Measurements from ENCODE around the gene MTRR. TPM values are rescaled to one million over a fixed set of nuclear protein-coding genes. Genes with fewer than 3 reads are reported as not detected.

The MTRR gene
- polyA plus RNA-seq, 1 of the 3 experiments (the other 2 are of a cell fraction) = 18.4 TPM

DNA sequence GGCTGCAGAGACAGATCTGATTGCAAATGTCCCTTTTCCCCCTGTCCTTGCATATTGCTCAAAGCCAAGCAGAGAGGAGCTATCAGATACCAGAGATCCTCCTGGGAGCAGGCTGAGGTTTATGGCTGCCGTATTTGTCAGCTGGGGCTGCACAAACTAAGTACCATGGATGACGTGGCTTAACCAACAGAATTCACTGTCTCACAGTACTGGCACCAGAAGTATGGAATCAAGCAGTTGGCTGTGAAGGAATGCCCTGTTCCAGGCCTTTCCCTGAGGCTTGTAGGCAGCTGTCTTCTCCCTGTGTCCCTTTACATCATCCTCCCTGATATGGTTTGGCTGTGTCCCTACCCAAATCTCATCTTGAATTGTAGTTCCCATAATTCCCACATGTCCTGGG, 20.7 kb upstream of the MTRR start:
- no peak for DNase-seq
- H2AFZ ChIP-seq (ENCODE audit: low read depth) = no peak overlapping the region
- H3K9ac ChIP-seq = no peak overlapping the region
- H3K79me2 ChIP-seq (ENCODE audit: insufficient read depth) = no peaks in the 10 kb centered on the region
- H3K9me3 ChIP-seq = no peaks in the 10 kb centered on the region
- 71% methylated on average over 2 of the region's 2 CpGs for WGBS (ENCODE audit: low lambda C conversion rate)
- no peak overlapping the region for H3K4me2 ChIP-seq
- no peaks in the 10 kb centered on the region for H4K20me1 ChIP-seq (ENCODE audit: insufficient read depth)
- ChIA-PET POLR2A (no interaction called here), CTCF (interaction anchor here (1.2 to 5.5 kb wide), 2 partner anchors 9 to 21 kb away, joined by 3 to 24 read pairs; no protein-coding TSS in a partner anchor)
- no peaks in the 10 kb centered on the region for H3K9me2 ChIP-seq
- H3K4me3 ChIP-seq (ENCODE audit: low read depth in 2 of 2, low read length in 1 of 2) = no peak overlapping the region
- no peak overlapping the region for H3K27ac ChIP-seq (ENCODE audit: low read depth in 2 of 2, low read length in 1 of 2)
- peaks cover 0 to 9% of the 10 kb centered on the region in 2 experiments; a peak in 1 of 4 replicates for H3K4me1 ChIP-seq (ENCODE audit: control insufficient read depth in 1 of 2, insufficient read depth in 2 of 2, low read depth in 1 of 2, low read length in 1 of 2)
- H3K36me3 ChIP-seq (replicated peaks in 1 of 2; ENCODE audit: control insufficient read depth in 1 of 2, insufficient read depth in 2 of 2, low read length in 1 of 2) = no peaks in the 10 kb centered on the region
- peaks cover 37% of the 10 kb centered on the region for H3K27me3 ChIP-seq (ENCODE audit: insufficient read depth)
- TF ChIP-seq POLR2AphosphoS5 (IDR thresholded peaks at IDR 0.05; ENCODE audit: low read depth, low read length) = no peak
- no peak for TF ChIP-seq RCOR1 (IDR thresholded peaks at IDR 0.05; ENCODE audit: low read length)
- no peak for TF ChIP-seq RFX5 (IDR thresholded peaks at IDR 0.05; ENCODE audit: low read length)
- no peak for TF ChIP-seq NRF1 (IDR thresholded peaks at IDR 0.05; ENCODE audit: low read depth, low read length)
- no peak for TF ChIP-seq SMC3 (IDR thresholded peaks at IDR 0.05; ENCODE audit: low read depth, low read length)
- no peak for TF ChIP-seq GABPA (IDR thresholded peaks at IDR 0.05; ENCODE audit: low read depth)
- no peak for TF ChIP-seq ELF1 (IDR thresholded peaks at IDR 0.05)
- no peak for TF ChIP-seq CHD2 (IDR thresholded peaks at IDR 0.05; ENCODE audit: low read length, partially characterized antibody)
- TF ChIP-seq TCF12 (IDR thresholded peaks at IDR 0.05) = no peak
- TF ChIP-seq, protein P1, sequence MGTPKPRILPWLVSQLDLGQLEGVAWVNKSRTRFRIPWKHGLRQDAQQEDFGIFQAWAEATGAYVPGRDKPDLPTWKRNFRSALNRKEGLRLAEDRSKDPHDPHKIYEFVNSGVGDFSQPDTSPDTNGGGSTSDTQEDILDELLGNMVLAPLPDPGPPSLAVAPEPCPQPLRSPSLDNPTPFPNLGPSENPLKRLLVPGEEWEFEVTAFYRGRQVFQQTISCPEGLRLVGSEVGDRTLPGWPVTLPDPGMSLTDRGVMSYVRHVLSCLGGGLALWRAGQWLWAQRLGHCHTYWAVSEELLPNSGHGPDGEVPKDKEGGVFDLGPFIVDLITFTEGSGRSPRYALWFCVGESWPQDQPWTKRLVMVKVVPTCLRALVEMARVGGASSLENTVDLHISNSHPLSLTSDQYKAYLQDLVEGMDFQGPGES (IDR thresholded peaks at IDR 0.05; ENCODE audit: low read depth, low read length) = no peak
- TF ChIP-seq EZH2phosphoT487 (IDR thresholded peaks at IDR 0.05; ENCODE audit: borderline replicate concordance, low read depth) = no peak
- TF ChIP-seq, protein P2, sequence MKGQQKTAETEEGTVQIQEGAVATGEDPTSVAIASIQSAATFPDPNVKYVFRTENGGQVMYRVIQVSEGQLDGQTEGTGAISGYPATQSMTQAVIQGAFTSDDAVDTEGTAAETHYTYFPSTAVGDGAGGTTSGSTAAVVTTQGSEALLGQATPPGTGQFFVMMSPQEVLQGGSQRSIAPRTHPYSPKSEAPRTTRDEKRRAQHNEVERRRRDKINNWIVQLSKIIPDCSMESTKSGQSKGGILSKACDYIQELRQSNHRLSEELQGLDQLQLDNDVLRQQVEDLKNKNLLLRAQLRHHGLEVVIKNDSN (IDR thresholded peaks at IDR 0.05; ENCODE audit: borderline replicate concordance, low read depth) = no peak
- TF ChIP-seq JUND (IDR thresholded peaks at IDR 0.05) = no peak
- TF ChIP-seq, protein P3, sequence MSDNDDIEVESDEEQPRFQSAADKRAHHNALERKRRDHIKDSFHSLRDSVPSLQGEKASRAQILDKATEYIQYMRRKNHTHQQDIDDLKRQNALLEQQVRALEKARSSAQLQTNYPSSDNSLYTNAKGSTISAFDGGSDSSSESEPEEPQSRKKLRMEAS (IDR thresholded peaks at IDR 0.05; ENCODE audit: low read depth) = no peak
- TF ChIP-seq GATA2 (CRISPR knock-in tag; IDR thresholded peaks at IDR 0.05) = no peak
- no peak for TF ChIP-seq MEF2A (IDR thresholded peaks at IDR 0.05; ENCODE audit: borderline replicate concordance, low read depth)
- no peak for TF ChIP-seq RAD21 (IDR thresholded peaks at IDR 0.05; ENCODE audit: low read length)
- TF ChIP-seq SIN3A (IDR thresholded peaks at IDR 0.05; ENCODE audit: borderline replicate concordance, low read depth, low read length) = no peak
- no peak for TF ChIP-seq TEAD4 (IDR thresholded peaks at IDR 0.05; ENCODE audit: borderline replicate concordance, insufficient read depth)
- TF ChIP-seq, protein P4, sequence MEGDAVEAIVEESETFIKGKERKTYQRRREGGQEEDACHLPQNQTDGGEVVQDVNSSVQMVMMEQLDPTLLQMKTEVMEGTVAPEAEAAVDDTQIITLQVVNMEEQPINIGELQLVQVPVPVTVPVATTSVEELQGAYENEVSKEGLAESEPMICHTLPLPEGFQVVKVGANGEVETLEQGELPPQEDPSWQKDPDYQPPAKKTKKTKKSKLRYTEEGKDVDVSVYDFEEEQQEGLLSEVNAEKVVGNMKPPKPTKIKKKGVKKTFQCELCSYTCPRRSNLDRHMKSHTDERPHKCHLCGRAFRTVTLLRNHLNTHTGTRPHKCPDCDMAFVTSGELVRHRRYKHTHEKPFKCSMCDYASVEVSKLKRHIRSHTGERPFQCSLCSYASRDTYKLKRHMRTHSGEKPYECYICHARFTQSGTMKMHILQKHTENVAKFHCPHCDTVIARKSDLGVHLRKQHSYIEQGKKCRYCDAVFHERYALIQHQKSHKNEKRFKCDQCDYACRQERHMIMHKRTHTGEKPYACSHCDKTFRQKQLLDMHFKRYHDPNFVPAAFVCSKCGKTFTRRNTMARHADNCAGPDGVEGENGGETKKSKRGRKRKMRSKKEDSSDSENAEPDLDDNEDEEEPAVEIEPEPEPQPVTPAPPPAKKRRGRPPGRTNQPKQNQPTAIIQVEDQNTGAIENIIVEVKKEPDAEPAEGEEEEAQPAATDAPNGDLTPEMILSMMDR (IDR thresholded peaks at IDR 0.05) = no peak
- no peaks in the 10 kb centered on the region for H3F3A ChIP-seq (replicated peaks; ENCODE audit: insufficient read depth)
